SK-N-SH (cell line): ENCODE measurements around the gene MDM4.

Experiments used
- FOXM1 ChIP-seq: IDR thresholded peaks from 2 replicates; pipeline ENCODE4 v1.4.0; 2012; ENCODE audit warnings: low read depth, mild to moderate bottlenecking
- POLR2AphosphoS5 ChIP-seq: IDR thresholded peaks from 2 replicates; pipeline ENCODE4 v1.6.1; 2012; ENCODE audit warnings: low read depth, low read length
- SMC3 ChIP-seq: IDR thresholded peaks from 2 replicates; pipeline ENCODE4 v1.6.1; 2012; ENCODE audit warnings: low read depth, low read length, improper control_type of control experiment
- TCF12 ChIP-seq: IDR thresholded peaks from 2 replicates; pipeline ENCODE4 v1.4.0; 2012
- TF ChIP-seq, protein P1 (sequence below): fragments of 200-600 bp; sonication (generic); IDR thresholded peaks from 2 replicates; pipeline ENCODE4 v1.6.1; 2017; ENCODE audit warnings: antibody characterized with exemption, mild to moderate bottlenecking, moderate library complexity

DNA sequence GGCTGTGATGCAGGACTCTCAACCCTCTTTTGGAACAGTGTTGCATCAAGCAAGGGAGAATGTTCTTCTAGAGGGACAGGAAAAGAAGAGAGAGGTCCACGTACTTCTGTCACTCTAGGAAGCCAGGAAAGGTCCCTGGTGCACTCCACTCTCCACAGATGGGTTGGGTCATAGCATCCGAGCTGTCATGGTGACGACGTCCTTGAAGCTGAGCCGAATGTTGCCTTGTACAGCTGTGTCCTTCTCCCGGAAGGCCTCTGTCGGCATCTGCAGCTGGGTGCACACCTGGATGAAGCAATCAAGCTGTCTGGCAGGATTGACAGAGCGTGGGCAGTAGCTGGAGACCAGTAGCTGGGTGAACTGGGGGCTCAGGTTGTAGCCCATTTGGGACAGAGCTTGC lies 12.5 kb downstream of the MDM4 start:
- TF ChIP-seq, protein P1, sequence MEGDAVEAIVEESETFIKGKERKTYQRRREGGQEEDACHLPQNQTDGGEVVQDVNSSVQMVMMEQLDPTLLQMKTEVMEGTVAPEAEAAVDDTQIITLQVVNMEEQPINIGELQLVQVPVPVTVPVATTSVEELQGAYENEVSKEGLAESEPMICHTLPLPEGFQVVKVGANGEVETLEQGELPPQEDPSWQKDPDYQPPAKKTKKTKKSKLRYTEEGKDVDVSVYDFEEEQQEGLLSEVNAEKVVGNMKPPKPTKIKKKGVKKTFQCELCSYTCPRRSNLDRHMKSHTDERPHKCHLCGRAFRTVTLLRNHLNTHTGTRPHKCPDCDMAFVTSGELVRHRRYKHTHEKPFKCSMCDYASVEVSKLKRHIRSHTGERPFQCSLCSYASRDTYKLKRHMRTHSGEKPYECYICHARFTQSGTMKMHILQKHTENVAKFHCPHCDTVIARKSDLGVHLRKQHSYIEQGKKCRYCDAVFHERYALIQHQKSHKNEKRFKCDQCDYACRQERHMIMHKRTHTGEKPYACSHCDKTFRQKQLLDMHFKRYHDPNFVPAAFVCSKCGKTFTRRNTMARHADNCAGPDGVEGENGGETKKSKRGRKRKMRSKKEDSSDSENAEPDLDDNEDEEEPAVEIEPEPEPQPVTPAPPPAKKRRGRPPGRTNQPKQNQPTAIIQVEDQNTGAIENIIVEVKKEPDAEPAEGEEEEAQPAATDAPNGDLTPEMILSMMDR, result no peak
- TF ChIP-seq FOXM1 (no peak), SMC3 (no peak), TCF12 (no peak), POLR2AphosphoS5 (no peak)
